NCI-H748 (cell line): ENCODE results near the gene ZCCHC24.

Source experiments
- DNase-seq: peaks from one replicate; lab custom pipeline; 2025; ENCODE audit not compliant: unreplicated experiment; lab: John Stamatoyannopoulos, UW

ZCCHC24 gene

GRCh38 chr10:79385804-79386531 lies 59.5 kb downstream of the ZCCHC24 start:
- DNase-seq, result no peak

GRCh38 chr10:79385392-79385795 lies 60.0 kb downstream of the ZCCHC24 start:
- DNase-seq, result no peak

- no peak for DNase-seq
Measured at GRCh38 chr10:79384773-79385391, 60.5 kb downstream of the ZCCHC24 start.

- DNase-seq, result no peak
Measured at GRCh38 chr10:79383974-79384606, 61.3 kb downstream of the ZCCHC24 start.

- DNase-seq, result no peak
Measured at GRCh38 chr10:79382491-79382941, 62.9 kb downstream of the ZCCHC24 start.

- DNase-seq, result no peak
Measured at GRCh38 chr10:79381804-79382221, 63.6 kb downstream of the ZCCHC24 start.

GRCh38 chr10:79380946-79381721 lies 64.3 kb downstream of the ZCCHC24 start:
- no peak for DNase-seq

- peak; percentile 37 for DNase-seq
Measured at GRCh38 chr10:79380125-79380945, 65.1 kb downstream of the ZCCHC24 start.

GRCh38 chr10:79379512-79380124 lies 65.8 kb downstream of the ZCCHC24 start:
- no peak for DNase-seq

- DNase-seq, result no peak
Measured at GRCh38 chr10:79378647-79379511, 66.5 kb downstream of the ZCCHC24 start.

- DNase-seq, result no peak
Measured at GRCh38 chr10:79378383-79378646, 67.1 kb downstream of the ZCCHC24 start.

GRCh38 chr10:79377557-79378382 lies 67.7 kb downstream of the ZCCHC24 start:
- DNase-seq, result no peak

- DNase-seq, result no peak
Measured at GRCh38 chr10:79376751-79377556, 68.5 kb downstream of the ZCCHC24 start.

- DNase-seq, result no peak
Measured at GRCh38 chr10:79376078-79376628, 69.3 kb downstream of the ZCCHC24 start.

- DNase-seq, result no peak
Measured at GRCh38 chr10:79375321-79376077, 69.9 kb downstream of the ZCCHC24 start.

- peak; percentile 53 for DNase-seq
Measured at GRCh38 chr10:79374312-79375191, 70.9 kb downstream of the ZCCHC24 start.
